HG03432 (cell line): ENCODE results near the gene PHYH.
"Not testable (repeated sequence)": the region's sequence is repeated elsewhere in the genome, so short reads cannot be mapped to it uniquely, and the experiment has no call there.

Experiments used
- ATAC-seq: cut with Tn5 transposase; IDR thresholded peaks from one replicate; pipeline ENCODE4 v1.9.1; 2021; ENCODE audit warnings: mild to moderate bottlenecking, moderate library complexity; ENCODE audit not compliant: unreplicated experiment

The PHYH gene

DNA sequence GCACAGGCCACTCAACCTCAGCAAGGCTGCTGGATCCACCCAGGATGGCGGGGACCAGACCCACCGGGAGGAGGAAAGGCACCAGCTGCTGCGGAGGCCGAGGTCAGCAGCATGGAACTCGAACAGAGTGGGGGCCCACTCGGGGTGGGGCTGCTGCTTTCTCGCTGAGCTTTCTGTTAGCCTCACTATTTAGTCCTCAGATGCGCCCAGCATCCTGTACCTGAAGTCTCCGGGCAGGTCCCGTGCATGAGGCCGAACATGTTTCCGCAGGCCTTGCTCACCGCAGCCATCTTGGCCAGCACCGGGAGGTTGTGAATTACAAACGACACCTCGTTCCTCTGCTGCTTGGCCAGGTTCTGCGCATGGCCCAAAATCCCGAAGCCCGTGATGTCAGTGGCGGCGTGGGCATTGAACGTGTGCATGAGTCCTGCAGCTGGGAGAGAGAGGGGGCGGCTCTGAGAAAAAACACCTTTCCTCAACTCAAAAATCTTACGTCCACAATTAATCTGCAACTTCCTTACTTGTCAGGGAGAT lies 22.8 kb upstream of the PHYH start:
- no peak for ATAC-seq

DNA sequence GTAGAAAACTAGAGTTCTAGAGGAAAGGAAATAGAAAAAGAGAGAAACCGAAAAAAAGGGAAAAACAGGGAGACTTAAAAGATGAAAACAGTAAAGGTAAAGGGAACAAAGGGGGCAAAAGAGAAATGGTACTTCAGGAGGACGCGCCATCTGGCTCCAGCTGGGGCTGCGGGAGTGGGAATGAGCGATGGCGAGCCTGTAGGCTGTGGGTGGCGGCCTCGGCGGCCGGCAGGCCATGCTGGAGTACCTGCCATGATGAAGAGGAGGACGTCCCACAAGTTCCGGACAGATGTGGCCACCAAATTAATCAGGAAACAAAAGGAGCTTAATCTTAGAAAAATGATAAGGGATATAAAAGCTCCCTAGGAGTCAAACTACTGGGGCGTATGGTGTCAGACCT lies 21.7 kb upstream of the PHYH start:
- ATAC-seq = no peak

DNA sequence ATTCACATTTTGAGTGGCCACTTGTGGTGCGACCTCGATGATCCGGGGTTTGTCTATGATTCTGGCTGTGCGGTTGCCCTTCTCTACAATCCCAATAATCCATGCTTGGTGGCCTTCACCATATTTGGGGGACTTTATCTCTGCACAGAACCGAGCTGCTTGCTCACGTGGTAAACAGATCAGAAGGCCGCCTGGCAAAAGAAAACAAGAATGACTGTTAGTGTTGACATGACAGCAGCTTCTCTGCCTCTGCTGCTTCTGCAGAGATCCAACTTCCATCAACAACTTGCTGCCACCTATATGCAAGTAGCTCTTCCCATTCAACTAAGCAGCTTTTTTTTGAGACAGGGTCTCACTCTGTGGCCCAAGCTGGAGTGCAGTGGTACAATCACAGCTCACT lies 19.3 kb upstream of the PHYH start:
- ATAC-seq = no peak

DNA sequence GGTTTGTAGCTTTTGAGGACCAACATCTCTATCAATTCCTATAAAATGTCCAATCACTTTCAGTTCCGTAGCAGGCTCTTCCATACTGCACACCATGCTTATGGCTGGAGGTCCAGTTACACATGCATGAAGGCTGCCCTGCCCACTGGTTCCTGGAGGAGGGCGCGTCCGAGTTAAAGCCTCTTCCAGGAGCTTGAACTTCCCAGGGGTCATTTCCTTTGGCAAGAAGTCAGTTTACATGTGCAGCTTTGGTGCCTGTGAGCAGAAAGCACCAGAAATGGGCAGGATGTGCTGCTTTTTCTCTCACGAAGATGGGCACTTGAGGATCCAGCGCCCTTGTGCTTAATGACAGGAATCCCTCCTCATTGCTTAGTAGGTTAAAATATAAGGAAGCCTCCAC lies 17.6 kb upstream of the PHYH start:
- ATAC-seq = no peak

DNA sequence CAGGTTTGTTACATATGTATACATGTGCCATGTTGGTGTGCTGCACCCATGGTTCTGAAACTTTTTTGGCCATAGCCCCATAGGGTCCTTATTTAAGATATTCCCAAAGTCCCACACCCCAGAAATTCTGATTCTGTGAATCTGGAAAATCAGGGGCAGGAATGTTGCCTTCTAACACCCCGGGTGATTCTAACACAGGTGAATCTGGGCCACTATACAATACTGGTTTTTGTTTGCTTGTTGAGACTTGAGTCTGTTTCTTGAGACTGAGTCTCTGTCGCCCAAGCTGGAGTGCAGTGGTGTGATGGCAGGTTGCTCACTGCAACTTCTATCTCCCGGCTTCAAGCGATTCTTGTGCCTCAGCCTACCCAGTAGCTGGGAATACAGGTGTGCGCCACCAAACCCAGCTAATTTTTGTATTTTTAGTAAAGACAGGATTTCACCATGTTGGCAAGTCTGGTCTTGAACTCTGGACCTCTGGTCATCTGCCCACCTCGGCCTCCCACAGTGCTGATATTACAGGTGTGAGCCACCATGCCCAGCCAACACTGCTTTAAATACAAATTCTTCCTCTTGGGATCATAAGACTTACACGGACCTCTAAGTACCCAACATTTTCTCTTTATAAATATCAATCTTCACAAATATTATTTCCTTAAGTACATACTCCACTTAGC lies 16.9 kb upstream of the PHYH start:
- ATAC-seq = no peak

DNA sequence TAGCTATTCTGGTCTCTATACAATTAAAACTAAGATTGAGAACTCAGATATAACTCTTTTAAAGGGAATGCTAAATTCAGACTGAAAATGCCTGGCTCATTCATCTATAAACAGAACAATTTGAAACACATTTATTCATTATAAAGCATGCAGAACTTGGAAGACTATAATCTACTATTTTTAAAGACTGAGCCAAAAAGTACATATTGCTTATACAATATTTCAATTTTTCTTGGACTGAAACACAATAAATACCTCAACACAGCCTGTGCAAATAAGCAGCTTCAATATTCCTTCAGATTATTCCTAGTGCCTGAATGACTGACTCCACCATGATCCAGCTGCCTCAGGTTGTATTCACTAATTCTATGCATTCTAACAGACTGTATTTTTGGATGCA lies 15.5 kb upstream of the PHYH start:
- ATAC-seq = no peak

DNA sequence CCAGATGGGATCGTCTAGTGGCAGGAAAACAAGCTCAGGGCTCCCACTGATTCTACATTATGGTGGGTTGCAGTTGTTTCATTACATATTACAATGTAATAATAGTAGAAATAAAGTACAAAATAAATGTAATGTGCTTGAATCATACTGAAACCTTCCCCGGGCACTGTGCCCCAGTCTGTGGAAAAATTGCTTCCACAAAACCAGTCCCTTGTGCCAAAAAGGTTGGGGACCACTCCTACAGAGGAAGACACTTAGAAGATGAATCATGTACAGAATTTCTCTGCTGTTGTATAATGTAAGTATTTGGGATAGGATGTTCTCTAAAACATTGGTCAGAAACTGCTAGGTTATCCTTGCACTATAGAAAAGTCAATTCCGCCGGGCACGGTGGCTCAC lies 11.3 kb upstream of the PHYH start:
- ATAC-seq = no peak

DNA sequence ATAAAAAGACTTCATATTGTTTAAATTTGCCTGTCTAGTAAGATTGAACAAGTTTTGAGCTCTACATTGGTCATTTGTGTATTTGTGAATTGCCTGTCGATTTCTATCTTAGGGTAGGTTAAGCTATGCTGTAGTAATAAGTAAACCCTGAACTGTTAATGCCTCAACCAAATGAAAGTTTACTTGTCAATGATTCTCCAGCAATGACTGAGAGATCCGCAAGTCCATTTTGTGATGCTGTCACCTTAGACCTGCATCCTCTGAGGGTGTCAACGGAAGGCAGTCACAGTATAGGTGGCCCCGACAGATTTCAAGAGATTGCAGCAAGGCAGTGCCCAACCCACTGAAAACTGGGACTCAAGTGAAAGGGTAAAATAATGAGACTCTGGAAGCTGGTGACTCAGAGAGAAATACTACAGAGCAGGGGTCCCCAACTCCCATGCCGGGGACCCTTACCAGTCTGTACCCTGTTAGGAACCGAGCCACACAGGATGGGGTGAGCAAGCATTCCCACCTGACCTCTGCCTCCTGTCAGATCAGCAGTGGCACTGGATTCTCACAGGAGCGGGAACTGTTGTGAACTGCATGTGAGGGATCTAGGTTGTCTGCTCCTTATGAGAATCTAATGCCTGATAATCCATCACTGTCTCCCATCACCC lies 10.8 kb upstream of the PHYH start:
- ATAC-seq = no peak

DNA sequence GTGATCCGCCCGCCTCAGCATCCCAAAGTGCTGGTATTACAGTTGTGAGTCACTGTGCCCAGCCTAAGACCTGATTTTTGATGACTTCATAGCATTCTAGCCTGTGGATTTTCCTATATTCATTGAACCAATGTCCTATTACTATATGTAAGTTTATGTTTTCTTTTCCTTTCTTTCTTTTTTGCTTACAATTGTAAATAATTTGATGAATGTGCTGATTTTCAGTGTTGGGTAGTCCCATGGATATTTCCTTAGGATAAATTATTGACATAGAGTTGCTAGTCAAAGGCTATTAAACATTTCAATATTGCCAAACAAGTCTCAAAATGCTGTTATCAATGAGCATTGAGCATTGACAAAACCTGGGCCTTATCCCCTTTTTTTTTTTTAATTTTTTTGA lies 9.9 kb upstream of the PHYH start:
- no peak for ATAC-seq

DNA sequence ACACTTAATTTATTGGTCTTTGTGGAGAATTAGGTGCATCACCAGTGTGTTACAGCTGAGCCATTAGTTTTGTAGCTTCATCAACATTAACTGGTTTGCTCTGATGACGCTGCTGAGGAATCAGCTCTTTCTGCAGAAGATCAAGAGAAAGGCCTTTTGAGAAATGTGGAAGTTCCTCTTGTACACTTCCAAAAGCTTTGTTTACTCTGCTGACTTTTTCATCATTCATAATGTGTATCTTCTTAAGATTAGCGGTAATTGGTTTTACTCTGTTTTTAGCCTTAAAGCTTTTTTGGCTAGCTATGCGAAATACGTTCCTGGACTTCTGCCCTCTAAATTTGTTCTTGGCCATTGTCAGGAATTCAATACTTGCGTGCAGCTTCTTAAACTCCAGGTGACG lies 8.2 kb upstream of the PHYH start:
- no peak for ATAC-seq

DNA sequence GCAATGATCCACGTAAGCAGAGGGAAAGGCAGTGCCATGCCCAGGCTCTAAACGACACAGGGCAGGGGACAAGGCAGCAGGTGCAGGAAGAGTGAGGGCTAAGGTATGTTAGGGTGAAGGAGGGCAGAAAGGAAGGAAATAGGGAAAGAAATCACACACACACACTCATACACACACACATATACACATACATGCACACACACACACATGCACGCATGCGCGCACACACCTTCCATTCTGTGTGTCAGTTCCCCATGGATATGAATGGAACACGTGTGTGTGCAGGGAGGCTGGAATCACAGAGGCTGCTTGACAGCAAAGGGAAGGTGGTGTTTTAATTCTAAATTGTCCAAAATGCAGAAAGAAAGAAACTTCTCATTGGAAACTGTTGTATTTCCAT lies 6.2 kb upstream of the PHYH start:
- ATAC-seq = no peak

DNA sequence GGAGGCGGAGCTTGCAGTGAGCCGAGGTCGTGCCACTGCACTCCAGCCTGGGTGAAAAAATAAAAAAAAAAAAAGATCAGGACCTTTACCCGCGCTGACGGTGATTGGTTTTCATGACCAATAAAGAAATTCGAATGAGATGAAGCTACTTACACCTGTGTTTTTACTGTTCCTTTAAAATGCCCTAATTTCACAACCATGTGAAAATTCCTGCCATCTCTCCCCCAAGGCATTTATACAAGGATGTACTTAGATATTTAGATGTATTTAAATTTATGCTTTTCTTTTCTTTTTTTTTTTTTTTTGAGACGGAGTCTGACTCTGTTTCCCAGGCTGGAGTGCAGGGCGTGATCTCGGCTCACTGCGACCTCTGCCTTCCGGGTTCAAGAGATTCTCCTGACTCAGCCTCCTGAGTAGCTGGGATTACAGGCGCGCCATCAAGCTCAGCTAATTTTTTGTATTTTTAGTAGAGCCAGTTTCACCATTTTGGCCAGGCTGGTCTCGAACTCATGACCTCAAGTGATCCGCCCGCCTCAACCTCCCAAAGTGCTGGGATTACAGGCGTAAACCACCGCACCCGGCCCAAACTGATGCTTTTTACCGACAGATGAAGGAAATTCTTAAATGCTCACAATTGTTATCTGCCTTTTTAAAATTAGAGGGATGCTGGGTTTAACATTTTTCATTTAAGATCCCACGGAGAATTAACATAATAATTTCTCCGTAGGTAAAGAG lies 3.1 kb upstream of the PHYH start:
- no peak for ATAC-seq

DNA sequence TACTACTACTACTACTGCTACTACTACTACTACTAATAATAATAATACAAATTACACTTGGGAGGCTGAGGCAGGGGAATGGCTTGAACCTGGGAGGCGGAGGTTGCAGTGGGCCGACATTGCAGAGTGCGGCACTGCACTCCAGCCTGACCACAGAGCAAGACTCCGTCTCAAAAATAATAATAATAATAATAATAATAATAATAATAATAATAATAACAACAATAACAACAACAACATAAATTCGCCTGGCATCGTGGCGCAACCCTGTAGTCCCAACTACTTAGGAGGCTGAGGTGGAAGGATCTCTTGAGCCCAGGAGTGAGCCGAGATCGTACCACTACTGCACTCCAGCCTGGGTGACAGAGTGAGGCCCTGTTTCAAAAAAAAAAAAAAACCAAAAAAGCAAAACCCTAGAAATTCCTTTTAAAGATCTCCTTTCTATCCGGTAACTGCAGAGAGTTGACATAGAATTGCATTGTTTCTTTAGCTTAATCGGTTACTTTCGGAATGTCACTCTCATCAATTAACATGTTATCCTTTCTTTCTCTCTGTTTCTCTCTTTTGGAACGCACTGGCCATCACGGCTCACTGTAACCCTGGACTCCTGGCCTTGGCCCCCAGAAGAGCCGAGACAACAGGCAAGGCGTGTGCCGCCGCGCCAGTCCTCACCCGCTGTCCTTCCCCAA lies 972 bp downstream of the PHYH start:
- ATAC-seq = no peak

DNA sequence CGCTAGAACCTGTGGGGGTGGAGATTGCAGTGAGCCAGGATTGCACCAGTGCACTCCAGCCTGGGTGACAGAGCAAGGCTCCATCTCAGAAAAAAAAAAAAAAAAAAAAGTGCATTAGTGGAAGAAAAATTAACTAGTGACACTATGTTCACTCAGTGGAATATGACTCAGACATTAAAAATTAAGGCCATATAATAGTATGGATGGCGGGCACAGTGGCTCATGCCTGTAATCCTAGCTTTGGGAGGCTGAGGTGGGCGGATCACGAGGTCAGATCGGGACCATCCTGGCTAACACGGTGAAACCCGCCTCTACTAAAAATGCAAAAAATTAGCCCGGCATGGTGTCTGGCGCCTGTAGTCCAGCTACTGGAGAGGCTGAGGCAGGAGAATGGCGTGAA lies 3.4 kb downstream of the PHYH start:
- ATAC-seq = no peak

DNA sequence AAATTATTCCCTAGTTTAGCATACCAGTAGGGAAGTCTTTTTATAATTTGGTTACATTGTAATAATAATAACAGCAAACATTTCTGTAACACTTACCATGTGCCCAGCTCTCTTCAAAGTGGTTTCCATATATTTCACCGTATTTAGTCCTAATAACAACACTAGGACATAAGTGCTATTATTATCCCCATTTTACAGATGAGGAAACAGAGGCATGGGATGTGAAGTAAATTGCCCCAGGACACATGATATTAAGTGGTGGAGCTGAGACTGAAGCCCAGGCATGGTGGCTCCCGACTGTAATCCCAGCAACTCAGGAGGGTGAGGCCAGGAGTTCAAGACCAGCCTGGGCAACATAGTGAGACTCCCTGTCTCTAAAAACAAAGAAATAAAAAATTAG lies 5.1 kb downstream of the PHYH start:
- ATAC-seq = no peak

DNA sequence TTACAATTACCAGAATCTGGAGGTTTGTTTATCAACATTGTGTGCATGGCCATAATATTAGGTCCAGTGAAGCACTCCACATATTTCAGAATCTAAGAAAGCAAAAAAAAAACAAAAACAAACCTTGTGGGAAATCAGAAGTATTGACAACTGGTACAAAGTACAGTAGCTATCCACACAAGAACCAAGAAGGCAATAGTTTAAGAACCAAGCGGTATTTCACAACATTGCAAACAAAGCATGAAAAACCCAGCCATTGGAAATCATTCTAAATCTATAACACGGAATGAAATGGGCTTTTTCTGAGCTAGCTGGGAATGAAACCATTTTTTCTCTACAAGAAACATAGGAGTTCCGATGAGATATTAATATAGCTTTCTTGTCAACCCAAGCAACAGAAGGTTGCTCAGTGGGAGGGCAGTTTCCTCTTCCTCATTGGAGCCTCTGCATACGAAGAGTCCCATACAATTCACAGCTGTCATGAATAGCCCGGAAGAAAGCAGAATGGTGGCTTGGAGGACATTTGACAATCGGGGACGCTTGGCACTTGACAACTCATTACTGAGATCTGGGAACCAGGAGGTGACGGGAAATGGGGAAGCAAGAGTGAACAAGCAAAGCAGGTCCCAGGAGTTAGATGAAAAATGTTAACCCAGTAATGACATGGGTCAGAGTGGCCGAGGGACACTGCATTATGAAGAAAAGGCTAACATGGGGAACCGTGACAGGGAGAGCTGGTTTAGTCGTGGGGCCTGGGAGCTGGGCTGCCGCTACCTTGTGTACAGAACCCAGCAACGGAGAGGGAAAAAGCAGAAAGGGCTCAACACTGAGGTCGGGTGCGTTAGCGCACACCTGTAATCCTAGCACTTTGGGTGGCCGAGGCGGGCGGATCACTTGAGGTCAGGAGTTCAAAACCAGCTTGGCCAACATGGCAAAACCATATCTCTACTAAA lies 7.8 kb downstream of the PHYH start:
- no peak for ATAC-seq

DNA sequence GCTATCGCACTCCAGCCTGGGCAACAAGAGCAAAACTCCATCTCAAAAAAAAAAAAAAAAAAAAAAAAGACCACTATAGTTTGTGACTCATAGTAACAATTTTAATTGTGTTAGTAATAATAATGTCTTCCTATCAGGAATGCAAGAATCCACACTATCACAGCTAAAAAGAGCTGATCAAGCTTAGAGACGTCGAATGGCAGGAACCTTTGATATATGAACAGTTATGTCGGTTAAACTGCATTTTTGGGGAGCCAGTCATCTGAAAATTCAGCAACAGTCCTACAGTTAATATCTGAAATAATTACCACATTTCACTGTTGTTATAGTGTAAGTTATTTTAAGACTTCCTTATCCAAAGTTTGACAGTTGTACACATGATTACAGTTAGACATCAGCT lies 8.8 kb downstream of the PHYH start:
- no peak for ATAC-seq

DNA sequence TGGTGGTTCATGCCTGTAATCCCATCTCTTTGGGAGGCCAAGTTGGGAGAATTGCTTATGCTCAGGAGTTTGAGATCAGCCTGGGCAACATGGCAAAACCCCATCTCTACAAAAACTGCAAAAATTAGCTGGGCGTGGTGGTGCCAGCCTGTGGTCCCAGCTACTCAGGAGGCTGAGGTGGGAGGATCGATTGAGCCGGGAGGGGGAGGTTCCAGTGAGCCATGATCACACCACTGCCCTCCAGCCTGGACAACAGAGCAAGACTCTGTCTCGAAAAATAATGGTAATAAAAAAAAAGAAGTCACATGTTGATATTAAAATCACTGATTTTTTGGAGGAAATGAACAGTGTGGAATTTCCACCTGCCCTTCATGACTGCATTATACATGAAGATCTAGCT lies 15.8 kb downstream of the PHYH start:
- no peak for ATAC-seq

DNA sequence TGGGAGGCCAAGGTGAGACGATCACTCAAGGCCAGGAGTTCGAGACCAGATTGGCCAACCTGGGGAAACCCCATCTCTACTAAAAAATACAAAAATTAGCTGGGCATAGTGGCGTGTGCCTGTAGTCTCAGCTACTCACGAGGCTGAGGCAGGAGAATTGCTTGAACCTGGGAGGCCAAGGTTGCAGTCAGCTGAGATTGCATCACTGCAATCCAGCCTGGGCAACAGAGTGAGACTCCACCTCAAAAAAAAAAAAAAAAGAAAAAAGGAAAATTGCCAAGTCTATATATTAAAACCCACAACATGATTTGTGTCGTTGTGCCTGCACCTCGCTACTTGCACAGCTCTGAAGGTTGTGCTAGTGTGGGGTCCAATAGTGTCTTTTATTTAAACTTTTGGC lies 17.5 kb downstream of the PHYH start:
- ATAC-seq = not testable (repeated sequence)

DNA sequence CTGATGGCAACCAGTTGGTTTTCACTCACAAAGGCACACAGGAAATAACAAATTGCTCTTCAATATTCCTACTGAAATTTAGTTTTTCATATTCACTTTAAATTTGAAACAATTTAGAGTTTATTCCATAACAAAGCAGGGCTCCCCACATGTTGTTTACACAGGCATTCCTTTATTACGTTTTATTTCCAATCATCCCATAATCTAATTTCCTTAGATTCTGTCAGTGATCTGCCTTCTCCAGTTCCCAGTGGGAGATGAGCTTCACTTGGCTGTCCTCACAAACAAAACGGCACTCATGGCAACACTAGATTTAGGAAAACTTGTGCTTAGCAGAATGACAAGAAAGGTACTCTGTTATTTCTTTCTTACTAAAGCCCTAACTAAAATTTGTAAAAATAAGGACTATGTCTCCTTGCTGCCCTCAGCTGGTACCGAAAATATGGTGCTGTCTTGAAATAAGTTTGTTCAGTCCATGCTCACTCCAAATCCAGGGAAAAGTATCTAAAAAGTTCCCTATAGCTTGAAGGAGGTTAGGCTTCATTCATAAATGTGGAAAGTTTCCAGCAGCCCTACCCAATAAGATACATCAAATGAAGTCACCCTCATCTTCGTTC lies 23.0 kb downstream of the PHYH start:
- ATAC-seq = no peak
